ENCODE data around the gene CCN2. TPM values are rescaled to one million over a fixed set of nuclear protein-coding genes. Genes with fewer than 3 reads are reported as not detected.

CCN2 gene
- total RNA-seq, 2 donors from 2014 or later = 28.6 to 29.4 TPM

DNA sequence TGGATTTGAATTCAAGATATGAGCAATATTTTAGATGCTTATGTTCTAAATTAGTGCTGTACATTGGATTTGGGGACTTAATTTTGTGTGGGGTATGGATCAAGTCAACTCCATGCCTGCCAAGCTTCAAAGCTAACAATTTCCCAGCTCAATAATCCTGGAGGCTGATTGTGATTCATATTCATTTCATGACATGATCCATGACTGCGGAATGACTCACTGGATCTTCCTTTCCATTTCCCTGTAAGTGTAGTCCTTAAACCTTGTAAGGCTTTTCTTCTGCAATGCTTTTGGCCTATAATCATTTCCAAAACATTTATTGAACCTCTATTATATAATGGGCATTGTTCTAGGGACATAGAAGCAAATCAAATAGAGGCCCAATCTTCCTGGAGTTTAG is 44.7 kb upstream of the CCN2 start:
- TF ChIP-seq, protein P1, sequence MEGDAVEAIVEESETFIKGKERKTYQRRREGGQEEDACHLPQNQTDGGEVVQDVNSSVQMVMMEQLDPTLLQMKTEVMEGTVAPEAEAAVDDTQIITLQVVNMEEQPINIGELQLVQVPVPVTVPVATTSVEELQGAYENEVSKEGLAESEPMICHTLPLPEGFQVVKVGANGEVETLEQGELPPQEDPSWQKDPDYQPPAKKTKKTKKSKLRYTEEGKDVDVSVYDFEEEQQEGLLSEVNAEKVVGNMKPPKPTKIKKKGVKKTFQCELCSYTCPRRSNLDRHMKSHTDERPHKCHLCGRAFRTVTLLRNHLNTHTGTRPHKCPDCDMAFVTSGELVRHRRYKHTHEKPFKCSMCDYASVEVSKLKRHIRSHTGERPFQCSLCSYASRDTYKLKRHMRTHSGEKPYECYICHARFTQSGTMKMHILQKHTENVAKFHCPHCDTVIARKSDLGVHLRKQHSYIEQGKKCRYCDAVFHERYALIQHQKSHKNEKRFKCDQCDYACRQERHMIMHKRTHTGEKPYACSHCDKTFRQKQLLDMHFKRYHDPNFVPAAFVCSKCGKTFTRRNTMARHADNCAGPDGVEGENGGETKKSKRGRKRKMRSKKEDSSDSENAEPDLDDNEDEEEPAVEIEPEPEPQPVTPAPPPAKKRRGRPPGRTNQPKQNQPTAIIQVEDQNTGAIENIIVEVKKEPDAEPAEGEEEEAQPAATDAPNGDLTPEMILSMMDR (conservative IDR thresholded peaks at IDR 0.05) = no peak
- WGBS, 2 experiments (ENCODE audit: insufficient coverage in 1 of 2, insufficient read length in 1 of 2) = 86 to 94% methylated on average over 1 of the region's 1 CpG
- Histone ChIP-seq H3K4me1 (ENCODE audit: control insufficient read depth, insufficient read depth, low read length) (no peaks in the 10 kb centered on the region), H3K27me3 (ENCODE audit: control insufficient read depth, insufficient read depth, low read length, poor library complexity, severe bottlenecking) (no peaks in the 10 kb centered on the region), H3K36me3 (ENCODE audit: control insufficient read depth, insufficient read depth, low read length) (no peaks in the 10 kb centered on the region), H3K4me3 (ENCODE audit: low read length) (no peak overlapping the region), H3K9me3 (ENCODE audit: control insufficient read depth, low read length) (no peaks in the 10 kb centered on the region), H3K27ac (ENCODE audit: low read depth, low read length) (no peak overlapping the region), H3K9ac (ENCODE audit: extremely low read depth, low read length, poor library complexity, severe bottlenecking) (no peak overlapping the region)
- Mint-ChIP-seq H3K4me3 (no peak overlapping the region), H3K36me3 (ENCODE audit: low read depth) (no peaks in the 10 kb centered on the region), H3K27ac (no peak overlapping the region), H3K9me3 (no peaks in the 10 kb centered on the region), H3K4me1 (no peaks in the 10 kb centered on the region), H3K27me3 (ENCODE audit: insufficient read depth) (no peaks in the 10 kb centered on the region)
- DNase-seq = no peak

- Histone ChIP-seq H3K27ac (ENCODE audit: low read depth, low read length) (no peak overlapping the region), H3K4me1 (ENCODE audit: control insufficient read depth, insufficient read depth, low read length) (no peaks in the 10 kb centered on the region), H3K9me3 (ENCODE audit: control insufficient read depth, low read length) (no peaks in the 10 kb centered on the region), H3K27me3 (ENCODE audit: control insufficient read depth, insufficient read depth, low read length, poor library complexity, severe bottlenecking) (no peaks in the 10 kb centered on the region), H3K9ac (ENCODE audit: extremely low read depth, low read length, poor library complexity, severe bottlenecking) (no peak overlapping the region), H3K36me3 (ENCODE audit: control insufficient read depth, insufficient read depth, low read length) (no peaks in the 10 kb centered on the region), H3K4me3 (ENCODE audit: low read length) (no peak overlapping the region)
- WGBS, 2 experiments (ENCODE audit: insufficient coverage in 1 of 2, insufficient read length in 1 of 2) = 82 to 96% methylated on average over 1 to 2 of the region's 2 CpGs
- Mint-ChIP-seq H3K27ac (no peak overlapping the region), H3K36me3 (ENCODE audit: low read depth) (no peaks in the 10 kb centered on the region), H3K4me1 (no peaks in the 10 kb centered on the region), H3K9me3 (peaks cover 6% of the 10 kb centered on the region), H3K27me3 (ENCODE audit: insufficient read depth) (no peaks in the 10 kb centered on the region), H3K4me3 (no peak overlapping the region)
- TF ChIP-seq, protein P1 (conservative IDR thresholded peaks at IDR 0.05) = no peak
- DNase-seq = no peak
Measured at GRCh38 chr6:131992557-131992956, 41.4 kb upstream of the CCN2 start.

DNA sequence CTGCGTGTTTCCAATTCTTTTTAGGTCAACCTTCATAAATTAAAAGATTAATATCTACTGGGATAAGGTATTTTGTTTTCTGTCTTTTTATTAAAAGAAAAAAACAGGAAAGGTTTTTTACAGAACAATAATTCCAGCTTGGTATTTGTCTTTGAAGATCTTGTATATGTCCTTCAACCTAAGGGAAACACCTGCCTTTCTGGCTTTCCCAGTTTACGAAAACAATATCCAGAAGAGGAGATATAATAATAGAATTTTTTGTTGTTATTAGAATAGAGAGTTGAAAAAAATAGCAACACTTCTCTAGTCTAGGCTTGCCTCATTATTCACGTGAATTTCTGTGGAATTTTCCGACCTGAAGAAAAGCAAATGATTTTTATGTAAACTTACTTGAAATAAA is 37.9 kb upstream of the CCN2 start:
- Histone ChIP-seq H3K4me1 (ENCODE audit: control insufficient read depth, insufficient read depth, low read length) (no peaks in the 10 kb centered on the region), H3K9me3 (ENCODE audit: control insufficient read depth, low read length) (no peaks in the 10 kb centered on the region), H3K36me3 (ENCODE audit: control insufficient read depth, insufficient read depth, low read length) (no peaks in the 10 kb centered on the region), H3K27ac (ENCODE audit: low read depth, low read length) (no peak overlapping the region), H3K27me3 (ENCODE audit: control insufficient read depth, insufficient read depth, low read length, poor library complexity, severe bottlenecking) (no peaks in the 10 kb centered on the region), H3K4me3 (ENCODE audit: low read length) (no peak overlapping the region), H3K9ac (ENCODE audit: extremely low read depth, low read length, poor library complexity, severe bottlenecking) (no peak overlapping the region)
- H3K4me3 Mint-ChIP-seq = no peak overlapping the region
- no peak for DNase-seq
- H3K4me1 Mint-ChIP-seq = no peaks in the 10 kb centered on the region
- H3K36me3 Mint-ChIP-seq (ENCODE audit: low read depth) = no peaks in the 10 kb centered on the region
- H3K27me3 Mint-ChIP-seq (ENCODE audit: insufficient read depth) = no peaks in the 10 kb centered on the region
- 93% methylated on average over 4 of the region's 4 CpGs; no CpG with 5 or more reads in 1 of the 2 experiments for WGBS, 2 experiments (ENCODE audit: insufficient coverage in 1 of 2, insufficient read length in 1 of 2)
- TF ChIP-seq, protein P1 (conservative IDR thresholded peaks at IDR 0.05) = no peak
- peaks cover 6% of the 10 kb centered on the region for H3K9me3 Mint-ChIP-seq
- no peak overlapping the region for H3K27ac Mint-ChIP-seq

Data from endodermal cell (in vitro differentiated cells).